MM.1S (cell line): Measurements from ENCODE around the gene LPCAT2.

Experiments used
- DNase-seq: peaks from one replicate; pipeline ENCODE4 v3.0.0-alpha.2; 2015
- H2AFZ ChIP-seq: fragments of 300-600 bp; sonication (generic); 2 replicates; pipeline ENCODE4 v1.6.0; 2016; ENCODE audit warnings: antibody characterized with exemption, low read length
- H3F3A ChIP-seq: fragments of 300-600 bp; sonication (generic); 2 replicates; pipeline ENCODE4 v1.6.1; 2016; ENCODE audit warnings: mild to moderate bottlenecking, antibody characterized with exemption, low read length, moderate library complexity, mixed read lengths; ENCODE audit not compliant: insufficient read depth
- H3K27ac ChIP-seq: fragments of 300-600 bp; sonication (generic); 2 replicates; pipeline ENCODE4 v1.5.1; 2016; ENCODE audit warnings: mild to moderate bottlenecking, low read length
- H3K27me3 ChIP-seq: fragments of 300-600 bp; sonication (generic); replicated peaks from 2 replicates; pipeline ENCODE4 v1.6.0; 2016; ENCODE audit warnings: low read length; ENCODE audit not compliant: insufficient read depth
- H3K36me3 ChIP-seq: fragments of 300-600 bp; sonication (generic); replicated peaks from 2 replicates; pipeline ENCODE4 v1.6.1; 2016; ENCODE audit warnings: mild to moderate bottlenecking, low read length, mixed read lengths; ENCODE audit not compliant: insufficient read depth
- H3K4me1 ChIP-seq: fragments of 300-600 bp; sonication (generic); 2 replicates; pipeline ENCODE4 v1.6.1; 2016; ENCODE audit warnings: low read length, mixed read lengths
- H3K4me2 ChIP-seq: fragments of 300-600 bp; sonication (generic); 2 replicates; pipeline ENCODE4 v1.6.0; 2016; ENCODE audit warnings: low read depth, low read length
- H3K4me3 ChIP-seq: fragments of 300-600 bp; sonication (generic); 2 replicates; pipeline ENCODE4 v1.5.1; 2016; ENCODE audit warnings: low read length, mixed read lengths
- H3K79me2 ChIP-seq: fragments of 300-600 bp; sonication (generic); 2 replicates; pipeline ENCODE4 v1.6.1; 2016; ENCODE audit warnings: mixed run types, low read length, mixed read lengths
- H3K9ac ChIP-seq: fragments of 300-600 bp; sonication (generic); 2 replicates; pipeline ENCODE4 v1.6.1; 2016; ENCODE audit warnings: low read length, mixed read lengths
- H3K9me2 ChIP-seq: fragments of 300-600 bp; sonication (generic); replicated peaks from 2 replicates; pipeline ENCODE4 v1.6.1; 2016; ENCODE audit warnings: mild to moderate bottlenecking, low read length, mixed read lengths; ENCODE audit not compliant: insufficient read depth
- H3K9me3 ChIP-seq: fragments of 300-600 bp; sonication (generic); replicated peaks from 2 replicates; pipeline ENCODE4 v1.6.1; 2016; ENCODE audit warnings: mild to moderate bottlenecking, low read length, mixed read lengths; ENCODE audit not compliant: insufficient read depth
- H4K20me1 ChIP-seq: fragments of 300-600 bp; sonication (generic); 2 replicates; pipeline ENCODE4 v1.6.1; 2016; ENCODE audit warnings: mild to moderate bottlenecking, low read length, moderate library complexity, mixed read lengths; ENCODE audit not compliant: insufficient read depth
- EZH2 ChIP-seq: fragments of 300-600 bp; sonication (generic); optimal IDR thresholded peaks from 2 replicates; pipeline ENCODE3; 2017; ENCODE audit warnings: low read depth, mild to moderate bottlenecking, antibody characterized with exemption, low read length, mixed read lengths
- EZH2phosphoT487 ChIP-seq: fragments of 300-600 bp; sonication (generic); IDR thresholded peaks from 2 replicates; pipeline ENCODE4 v1.6.1; 2018; ENCODE audit warnings: antibody characterized with exemption, low read length
- TF ChIP-seq, protein P1 (sequence below): fragments of 300-600 bp; sonication (generic); IDR thresholded peaks from 2 replicates; pipeline ENCODE4 v1.5.1; 2016; ENCODE audit warnings: antibody characterized with exemption, low read length, mixed read lengths

The LPCAT2 gene

DNA sequence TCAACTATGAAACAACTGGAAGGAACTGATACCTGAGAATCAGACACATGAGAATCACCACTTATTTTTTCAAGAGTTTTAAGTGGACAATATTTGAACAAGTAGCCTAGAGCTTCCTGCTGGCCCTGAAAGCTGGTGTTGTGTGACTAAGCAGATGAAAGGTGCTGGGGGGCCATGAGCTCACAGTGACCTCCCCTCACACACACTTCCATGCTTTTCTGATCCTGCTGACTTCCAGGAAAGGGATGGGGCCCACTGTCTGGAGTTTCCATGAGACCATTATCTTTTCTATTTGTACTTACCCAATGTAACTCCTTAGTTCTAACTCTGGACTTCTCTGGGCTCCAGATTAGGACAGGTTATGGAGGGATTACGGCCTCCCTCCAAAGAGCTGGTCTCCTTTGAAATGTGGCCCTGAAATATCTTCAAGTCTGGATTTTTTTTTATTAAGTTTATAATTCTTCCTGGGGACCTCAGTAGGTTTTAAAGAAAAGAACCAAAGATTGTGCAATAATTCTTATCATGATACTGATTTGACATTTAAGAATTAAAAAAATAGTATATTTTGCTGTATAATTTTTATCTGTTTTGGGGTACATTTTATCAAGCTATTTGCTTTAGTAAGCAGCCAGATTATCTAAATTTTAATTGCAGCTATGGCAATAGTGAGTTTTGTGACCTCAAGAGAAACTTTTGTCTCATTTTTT is 62.5 kb downstream of the LPCAT2 start:
- H3K27me3 ChIP-seq: no peaks in the 10 kb centered on the region
- H3K9ac ChIP-seq: no peak overlapping the region
- H3K4me3 ChIP-seq: no peak overlapping the region
- H3K27ac ChIP-seq: no peak overlapping the region
- no peaks in the 10 kb centered on the region for H3K79me2 ChIP-seq
- TF ChIP-seq EZH2 (no peak), EZH2phosphoT487 (no peak)
- TF ChIP-seq, protein P1, sequence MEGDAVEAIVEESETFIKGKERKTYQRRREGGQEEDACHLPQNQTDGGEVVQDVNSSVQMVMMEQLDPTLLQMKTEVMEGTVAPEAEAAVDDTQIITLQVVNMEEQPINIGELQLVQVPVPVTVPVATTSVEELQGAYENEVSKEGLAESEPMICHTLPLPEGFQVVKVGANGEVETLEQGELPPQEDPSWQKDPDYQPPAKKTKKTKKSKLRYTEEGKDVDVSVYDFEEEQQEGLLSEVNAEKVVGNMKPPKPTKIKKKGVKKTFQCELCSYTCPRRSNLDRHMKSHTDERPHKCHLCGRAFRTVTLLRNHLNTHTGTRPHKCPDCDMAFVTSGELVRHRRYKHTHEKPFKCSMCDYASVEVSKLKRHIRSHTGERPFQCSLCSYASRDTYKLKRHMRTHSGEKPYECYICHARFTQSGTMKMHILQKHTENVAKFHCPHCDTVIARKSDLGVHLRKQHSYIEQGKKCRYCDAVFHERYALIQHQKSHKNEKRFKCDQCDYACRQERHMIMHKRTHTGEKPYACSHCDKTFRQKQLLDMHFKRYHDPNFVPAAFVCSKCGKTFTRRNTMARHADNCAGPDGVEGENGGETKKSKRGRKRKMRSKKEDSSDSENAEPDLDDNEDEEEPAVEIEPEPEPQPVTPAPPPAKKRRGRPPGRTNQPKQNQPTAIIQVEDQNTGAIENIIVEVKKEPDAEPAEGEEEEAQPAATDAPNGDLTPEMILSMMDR: no peak
- no peak overlapping the region for H3K4me2 ChIP-seq
- H3K4me1 ChIP-seq: peaks cover 12% of the 10 kb centered on the region; the same call in 1 of the 2 replicates
- H3K9me3 ChIP-seq: no peaks in the 10 kb centered on the region
- H3F3A ChIP-seq: no peaks in the 10 kb centered on the region
- H2AFZ ChIP-seq: no peak overlapping the region
- no peaks in the 10 kb centered on the region for H3K36me3 ChIP-seq
- no peaks in the 10 kb centered on the region for H4K20me1 ChIP-seq
- no peak for DNase-seq
- H3K9me2 ChIP-seq: no peaks in the 10 kb centered on the region

DNA sequence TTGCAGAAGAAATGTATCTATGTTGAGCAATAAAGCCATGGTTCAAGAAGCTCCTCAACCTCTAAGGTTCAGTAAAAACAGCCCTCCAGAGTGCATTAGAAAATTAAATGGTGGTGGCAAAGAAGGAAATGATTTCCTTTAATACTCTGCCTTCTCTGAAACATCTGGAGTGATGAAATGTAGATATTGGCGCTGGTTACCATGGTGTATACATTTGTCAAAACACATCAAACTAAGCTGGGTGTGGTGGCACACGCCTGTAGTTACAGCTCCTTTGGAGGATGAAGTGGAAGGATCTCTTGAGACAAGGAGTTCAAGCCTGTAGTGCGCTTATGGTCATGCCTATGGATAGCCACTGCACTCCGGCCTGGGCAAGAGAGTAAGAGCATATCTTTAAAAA is 63.6 kb downstream of the LPCAT2 start:
- Histone ChIP-seq H3K9me2 (no peaks in the 10 kb centered on the region), H3K9me3 (no peaks in the 10 kb centered on the region), H3F3A (no peaks in the 10 kb centered on the region), H3K27me3 (no peaks in the 10 kb centered on the region), H3K9ac (no peak overlapping the region), H4K20me1 (no peaks in the 10 kb centered on the region), H3K36me3 (no peaks in the 10 kb centered on the region), H3K4me1 (0 out of 2 replicates have a peak, but pooled peaks cover 1% of the 10 kb centered on the region), H3K4me2 (no peak overlapping the region), H3K4me3 (no peak overlapping the region), H3K27ac (no peak overlapping the region), H3K79me2 (no peaks in the 10 kb centered on the region), H2AFZ (no peak overlapping the region)
- TF ChIP-seq, protein P1: no peak
- TF ChIP-seq EZH2phosphoT487 (no peak), EZH2 (no peak)
- no peak for DNase-seq

DNA sequence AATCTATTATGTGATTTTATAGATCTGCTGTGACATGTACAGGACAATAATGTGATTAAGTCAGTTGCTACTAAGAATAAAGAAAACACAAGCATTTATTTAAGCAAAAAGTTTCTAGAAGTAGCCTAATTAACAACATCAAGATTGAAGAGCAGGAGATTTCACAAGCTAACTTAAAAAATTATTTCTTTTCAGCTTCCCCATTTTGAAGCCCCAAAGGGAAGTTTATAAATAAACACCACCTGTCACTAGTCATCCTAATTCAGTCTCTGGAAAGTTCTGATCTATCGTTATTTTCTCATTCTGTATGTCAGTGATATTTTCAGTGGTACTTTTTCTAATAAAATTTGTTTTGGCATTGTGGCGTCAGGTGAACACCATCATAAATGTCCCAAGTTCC is 65.9 kb downstream of the LPCAT2 start:
- Histone ChIP-seq H3K27ac (no peak overlapping the region), H3K27me3 (no peaks in the 10 kb centered on the region), H3K9ac (no peak overlapping the region), H3K9me3 (no peaks in the 10 kb centered on the region), H3K4me3 (no peak overlapping the region), H4K20me1 (no peaks in the 10 kb centered on the region), H3K36me3 (no peaks in the 10 kb centered on the region), H2AFZ (no peak overlapping the region), H3F3A (no peaks in the 10 kb centered on the region), H3K4me2 (no peak overlapping the region), H3K79me2 (no peaks in the 10 kb centered on the region), H3K4me1 (no peaks in the 10 kb centered on the region), H3K9me2 (no peaks in the 10 kb centered on the region)
- DNase-seq: no peak
- TF ChIP-seq, protein P1: no peak
- TF ChIP-seq EZH2phosphoT487: no peak
- no peak for TF ChIP-seq EZH2
